Stimulated activated naive CD8-positive, alpha-beta T cell treated with anti-CD3 and anti-CD28 coated beads, Interleukin-15, Interleukin-2, amounts not matched to agents 100 U/mL and 50 U/mL, for 24 hours (primary cell): ENCODE data around the gene CRISPLD2.
"Not testable (repeated sequence)": the region's sequence is repeated elsewhere in the genome, so short reads cannot be mapped to it uniquely, and the experiment has no call there.

ENCODE experiments used
- ATAC-seq: fragments of 150-1000 bp; cut with Tn5 transposase; one replicate; pipeline ENCODE4 v1.10.0; 2021
- DNase-seq: peaks from one replicate; pipeline ENCODE4 v3.0.0; 2021

CRISPLD2 gene

DNA sequence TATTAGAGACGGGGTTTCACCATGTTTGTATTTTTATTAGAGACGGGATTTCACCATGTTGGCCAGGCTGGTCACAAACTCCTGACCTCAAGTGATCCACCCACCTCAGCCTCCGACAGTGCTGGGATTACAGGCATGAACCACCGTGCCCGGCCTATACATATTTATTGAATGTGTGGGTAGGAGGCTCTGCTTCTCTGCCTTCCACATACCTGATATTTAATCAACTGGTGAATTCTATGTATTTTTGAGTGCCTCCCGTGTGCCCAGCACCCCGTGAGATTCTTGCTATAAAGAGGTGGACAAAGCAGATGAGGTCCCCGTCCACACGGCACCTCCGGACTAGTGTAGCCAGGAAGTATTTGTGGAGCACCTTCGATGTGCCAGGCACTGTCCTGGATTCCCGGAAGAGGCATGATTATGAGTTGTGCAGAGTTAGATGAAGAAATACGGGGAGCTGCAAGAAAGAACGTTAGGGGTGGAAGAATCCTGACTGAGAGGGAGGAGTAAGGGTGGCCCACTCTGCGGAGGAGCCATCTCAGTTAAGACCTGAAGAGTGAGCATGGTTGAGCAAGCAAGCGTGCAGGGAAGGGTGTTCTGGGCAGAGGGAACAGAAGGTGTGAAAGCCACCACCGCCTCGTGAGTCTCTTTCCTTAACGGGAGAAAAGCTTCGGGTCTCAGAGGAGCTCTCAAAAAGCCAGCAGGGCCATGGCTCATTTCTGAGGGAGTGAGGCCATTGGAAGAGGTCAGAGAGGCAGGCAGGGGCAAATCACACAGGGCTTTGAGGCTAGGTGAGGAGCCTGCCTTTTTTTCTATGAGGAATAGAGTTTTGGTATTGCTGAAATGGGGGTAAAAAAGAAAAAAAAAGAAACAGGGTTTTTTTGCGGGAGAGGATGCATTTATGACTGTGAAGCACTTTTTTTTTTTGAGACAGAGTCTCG, 21.2 kb downstream of the CRISPLD2 start:
- no peak for DNase-seq
- no peak for ATAC-seq

DNA sequence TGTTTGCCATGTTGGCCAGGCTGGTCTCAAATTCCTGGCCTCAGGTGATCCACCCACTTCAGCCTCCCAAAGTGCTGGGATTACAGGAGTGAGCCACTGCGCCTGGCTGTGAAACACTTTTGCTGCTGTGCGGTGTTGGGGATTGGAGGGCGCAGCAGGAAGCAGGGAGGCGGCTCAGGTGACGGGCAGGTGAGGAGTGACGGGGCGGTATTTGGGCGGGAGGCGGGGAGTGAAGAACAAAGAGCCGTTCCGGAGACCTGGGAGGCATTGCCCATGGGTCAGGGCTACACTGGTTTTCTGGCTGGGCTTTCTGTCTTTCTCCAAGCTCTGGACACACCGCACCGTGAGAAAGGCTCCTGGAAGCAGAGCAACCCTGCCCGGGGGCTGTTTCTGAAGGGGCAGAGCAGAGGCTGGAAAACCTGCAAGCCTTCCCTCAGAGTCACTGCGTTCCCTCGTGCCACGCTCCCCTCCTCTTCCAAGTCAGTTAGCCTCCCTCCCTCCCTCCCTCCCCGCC, 22.1 kb downstream of the CRISPLD2 start:
- no peak for ATAC-seq

DNA sequence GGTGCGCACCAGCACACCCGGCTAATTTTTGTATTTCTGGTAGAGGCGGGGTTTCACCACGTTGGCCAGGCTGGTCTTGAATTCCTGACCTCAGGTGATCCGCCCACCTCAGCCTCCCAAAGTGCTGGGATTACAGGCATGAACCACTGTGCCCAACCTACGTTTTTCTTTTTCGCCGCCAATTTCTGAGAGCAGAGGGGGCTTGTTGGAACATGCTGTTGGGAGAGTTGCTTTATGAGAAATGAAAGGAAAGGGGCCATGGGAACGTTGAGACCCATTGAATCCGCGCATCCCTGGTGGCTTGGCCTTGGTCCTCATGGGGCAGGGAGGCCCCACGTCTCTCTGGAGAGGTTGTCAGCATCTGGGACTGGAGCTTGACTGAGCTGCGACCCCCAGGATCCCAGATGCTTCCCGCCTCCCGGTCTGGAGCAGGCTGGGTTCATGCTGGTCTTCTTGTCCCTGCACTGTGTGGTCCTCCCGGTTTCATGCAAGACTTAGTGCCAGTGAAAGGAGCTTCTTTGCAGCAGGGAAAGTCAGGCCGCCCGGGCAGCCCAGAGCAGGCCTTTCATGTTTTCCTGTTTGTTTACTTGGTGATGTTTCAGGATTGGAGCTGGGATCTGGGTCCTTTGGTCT, 22.8 kb downstream of the CRISPLD2 start:
- DNase-seq (no peak), ATAC-seq (no peak)

More for the DNA sequence above, 22.1 kb downstream of the CRISPLD2 start:
- no peak for DNase-seq

DNA sequence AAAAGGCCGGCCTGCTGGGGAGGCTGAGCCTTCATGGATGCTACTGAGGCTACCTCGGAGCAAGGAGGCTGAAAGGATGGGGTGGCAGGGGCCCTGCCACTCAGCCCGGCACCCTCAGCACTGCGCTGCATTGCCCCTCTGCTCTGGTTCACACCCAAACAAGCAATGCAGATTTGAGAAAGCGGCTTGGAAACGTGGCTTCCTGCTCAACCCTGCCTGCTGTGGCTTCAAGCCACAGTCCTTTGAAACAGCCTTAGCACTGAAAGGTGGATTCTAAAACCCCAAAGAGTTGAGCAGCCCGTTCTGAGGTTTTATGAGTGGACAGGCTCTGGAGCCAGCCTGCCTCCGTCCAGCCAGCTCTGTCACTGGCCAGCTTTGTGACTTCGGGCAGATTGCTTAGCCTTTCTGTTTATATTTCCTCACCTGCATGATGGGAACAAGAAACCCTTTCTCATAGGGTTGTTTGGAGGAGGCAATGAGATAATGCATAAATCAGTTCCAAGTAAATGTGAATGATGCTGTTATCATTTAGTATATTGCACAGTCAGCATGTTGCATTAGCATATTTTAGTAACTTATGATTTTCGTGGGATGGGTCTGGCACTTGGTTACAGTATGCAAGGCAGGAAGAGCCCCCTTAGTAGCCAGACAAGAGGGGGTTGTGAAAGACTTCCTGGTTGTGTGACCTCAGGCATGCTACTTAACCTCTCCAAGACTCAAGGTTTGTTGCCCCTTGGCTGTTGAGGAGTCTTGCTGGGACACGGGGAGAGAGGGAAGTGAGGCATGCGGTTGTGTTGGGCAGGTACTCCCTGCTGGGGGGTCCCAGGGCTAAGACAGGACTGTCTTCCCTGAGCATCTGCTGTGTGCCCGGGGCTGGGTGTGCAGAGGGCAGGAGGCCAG, 23.6 kb downstream of the CRISPLD2 start:
- ATAC-seq, result no peak
- DNase-seq, result no peak

DNA sequence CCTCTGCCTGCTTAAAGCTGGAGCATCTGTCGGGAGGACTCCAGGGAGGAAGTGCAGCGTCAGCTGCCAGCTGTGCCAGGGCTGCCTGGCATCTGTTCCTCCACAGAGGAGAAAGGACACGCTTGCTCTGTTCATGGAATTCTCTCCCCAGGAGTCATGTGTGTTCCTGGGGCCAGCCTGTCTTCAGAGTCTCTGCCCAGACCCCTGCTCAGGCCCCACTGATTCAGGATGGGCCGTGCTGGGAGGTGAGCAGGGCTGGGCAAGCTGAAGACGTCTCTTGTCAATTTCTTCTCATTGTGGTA, 24.2 kb downstream of the CRISPLD2 start:
- ATAC-seq, result no peak
- DNase-seq, result no peak

DNA sequence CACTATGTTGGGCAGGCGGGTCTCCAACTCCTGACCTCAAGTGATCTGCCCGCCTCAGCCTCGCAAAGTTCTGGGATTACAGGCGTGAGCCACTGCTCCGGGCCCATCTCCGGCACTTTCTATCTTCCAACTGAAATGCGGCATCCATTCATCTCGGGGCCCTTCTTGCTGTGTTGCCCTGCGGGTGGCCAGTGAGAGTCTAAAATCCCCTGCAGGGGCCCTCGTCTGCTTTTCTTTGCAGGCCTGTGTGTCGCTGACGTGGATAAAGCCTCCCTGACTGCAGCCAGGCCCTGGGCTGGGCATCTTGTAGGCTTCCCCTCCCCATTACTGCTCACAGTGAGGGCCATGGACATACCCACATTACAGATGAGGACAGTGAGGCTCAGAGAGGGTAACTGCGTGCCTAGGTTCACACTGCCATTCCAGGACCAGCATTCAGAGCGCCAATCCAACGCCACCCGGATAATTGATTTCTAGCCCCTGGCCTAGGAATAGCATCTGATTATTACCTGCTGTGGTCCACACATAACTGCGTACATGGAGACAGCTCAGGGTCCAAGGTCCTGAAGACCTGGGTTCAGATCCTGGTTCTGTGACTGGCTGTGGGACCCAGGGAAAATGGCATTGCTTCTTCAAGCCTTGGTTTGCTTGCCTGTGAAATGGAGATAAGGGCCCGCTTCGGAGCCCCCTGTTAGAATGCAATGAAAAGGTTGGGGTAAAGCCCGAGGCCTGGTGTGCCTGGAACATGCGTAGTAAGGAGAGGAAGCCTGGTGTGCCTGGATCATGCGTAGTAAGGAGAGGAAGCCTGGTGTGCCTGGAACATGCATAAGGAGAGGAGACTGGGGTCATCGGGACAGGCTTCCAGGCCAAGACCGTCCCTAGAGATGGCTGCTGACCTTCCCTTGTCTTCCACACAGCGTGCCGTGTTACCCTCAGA, 25.0 kb downstream of the CRISPLD2 start:
- DNase-seq, result no peak
- ATAC-seq, result no peak

DNA sequence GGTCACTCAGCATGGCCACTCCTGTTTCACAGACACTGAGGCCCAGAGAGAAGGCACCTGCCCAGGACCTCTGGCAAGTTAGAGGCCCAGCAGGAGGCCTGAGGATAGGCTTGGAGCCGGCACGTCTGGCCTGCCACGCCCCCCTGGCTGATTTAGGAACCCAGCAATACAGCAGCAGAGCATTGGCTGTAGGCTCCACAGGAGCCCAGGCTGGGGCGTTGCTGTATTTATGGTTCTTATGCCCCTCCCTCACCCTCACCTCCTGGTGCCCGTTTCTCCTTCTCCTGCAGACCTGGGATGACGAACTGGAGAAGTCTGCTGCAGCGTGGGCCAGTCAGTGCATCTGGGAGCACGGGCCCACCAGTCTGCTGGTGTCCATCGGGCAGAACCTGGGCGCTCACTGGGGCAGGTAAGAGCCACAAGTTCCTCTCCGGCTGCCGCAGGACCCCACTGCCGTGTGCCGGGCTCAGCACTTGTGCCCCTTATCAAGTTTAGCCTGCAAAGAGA, 25.8 kb downstream of the CRISPLD2 start:
- ATAC-seq (no peak), DNase-seq (no peak)

DNA sequence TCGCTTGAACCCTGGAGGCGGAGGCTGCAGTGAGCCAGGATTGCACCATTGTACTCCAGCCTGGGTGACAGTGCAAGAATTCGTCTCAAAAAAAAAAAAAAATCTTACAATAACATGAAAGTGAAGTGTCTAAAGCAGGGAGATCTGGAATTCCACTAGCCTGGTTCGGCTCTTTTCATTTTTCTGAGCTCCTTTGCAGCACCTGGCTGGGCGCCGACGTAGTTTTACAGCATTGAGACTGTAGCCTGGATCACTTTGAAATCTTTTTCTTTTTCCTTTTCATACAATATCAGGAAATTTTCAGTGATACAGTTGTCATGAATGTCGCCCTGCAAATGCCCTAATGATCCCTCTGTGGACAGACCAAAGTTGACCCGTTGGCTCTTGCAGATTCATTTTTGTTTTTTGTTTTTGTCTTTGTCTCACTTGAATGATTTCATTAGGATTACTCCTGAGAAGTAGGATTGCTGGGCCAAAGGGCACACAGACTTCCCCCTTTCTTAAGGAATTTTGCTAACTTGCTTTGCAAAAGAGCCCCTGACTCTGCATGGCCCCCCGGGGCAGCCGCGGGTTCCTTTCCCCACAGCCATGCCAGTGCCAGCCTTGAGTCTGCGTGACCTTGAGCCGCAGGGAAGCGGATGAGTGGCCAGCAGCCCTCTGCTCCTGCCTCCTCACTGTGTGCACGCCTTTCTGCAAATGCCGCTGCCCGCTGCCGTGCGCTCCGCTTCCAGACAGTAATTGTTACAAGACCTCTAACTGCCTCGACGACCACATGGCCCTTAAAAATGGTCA, 28.0 kb downstream of the CRISPLD2 start:
- no peak for DNase-seq
- ATAC-seq, result no peak

DNA sequence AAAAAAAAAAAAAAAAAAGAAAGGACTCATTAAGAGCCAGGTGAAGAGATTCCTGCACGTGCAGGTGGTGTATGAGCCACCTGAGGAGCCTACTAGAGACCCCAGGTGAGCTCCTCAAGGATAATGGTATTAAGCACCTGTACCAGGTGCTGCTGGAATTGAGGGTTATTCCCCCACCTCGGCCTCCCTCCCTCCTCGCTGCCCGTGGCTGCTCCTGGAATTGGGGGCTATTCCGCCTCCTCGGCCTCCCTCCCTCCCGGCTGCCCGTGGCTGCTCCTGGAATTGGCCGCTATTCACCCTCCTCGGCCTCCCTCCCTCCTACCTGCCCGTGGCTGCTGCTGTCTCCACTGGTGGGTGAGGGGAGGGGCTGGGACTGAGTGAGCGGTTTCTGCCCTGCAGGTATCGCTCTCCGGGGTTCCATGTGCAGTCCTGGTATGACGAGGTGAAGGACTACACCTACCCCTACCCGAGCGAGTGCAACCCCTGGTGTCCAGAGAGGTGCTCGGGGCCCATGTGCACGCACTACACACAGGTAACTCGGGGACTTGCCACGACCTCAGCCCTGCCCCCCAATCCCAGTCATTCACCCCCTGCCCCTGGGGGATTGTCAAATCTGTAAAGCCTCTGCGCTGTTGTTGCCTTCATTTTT, 29.3 kb downstream of the CRISPLD2 start:
- ATAC-seq, result no peak

DNA sequence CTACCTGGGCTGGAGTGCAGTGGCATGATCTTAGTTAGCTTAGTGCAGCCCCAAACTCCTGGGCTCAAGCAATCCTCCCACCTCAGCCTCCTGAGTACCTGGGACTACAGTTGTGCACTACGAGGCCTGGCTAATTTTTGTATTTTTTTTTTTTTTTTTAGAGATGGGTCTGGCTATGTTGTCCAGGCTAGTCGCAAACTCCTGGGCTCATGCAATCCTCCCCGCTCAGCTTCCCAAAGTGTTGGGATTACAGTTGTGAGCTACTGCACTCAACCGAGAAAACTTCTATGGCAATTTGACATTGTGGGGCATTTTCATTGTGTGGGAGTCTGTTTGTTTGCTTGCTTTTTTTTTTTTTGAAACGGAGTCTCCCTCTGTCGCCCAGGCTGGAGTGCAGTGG, 30.0 kb downstream of the CRISPLD2 start:
- ATAC-seq, result no peak
- DNase-seq, result no peak

More for the DNA sequence above, 29.3 kb downstream of the CRISPLD2 start:
- DNase-seq, result no peak

DNA sequence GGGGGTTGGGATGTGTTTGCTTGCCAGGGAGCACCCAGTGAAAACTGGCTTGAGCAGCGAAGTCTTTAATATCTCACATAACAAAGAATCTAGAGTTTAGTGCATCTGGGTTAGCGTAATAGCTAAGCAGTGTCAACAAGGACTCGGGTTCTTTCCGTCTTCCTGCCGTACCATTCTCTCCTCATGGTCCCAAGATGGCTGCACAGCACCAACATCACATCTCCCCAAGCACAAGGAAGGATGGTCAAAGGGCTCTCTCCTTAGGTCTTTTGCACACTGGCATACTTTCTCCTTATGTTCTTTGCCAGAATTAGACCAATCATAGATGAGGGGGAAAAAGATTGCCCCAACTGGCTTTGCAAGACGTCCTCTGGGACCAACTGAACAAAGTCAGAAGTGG, 30.9 kb downstream of the CRISPLD2 start:
- ATAC-seq, result no peak
- no peak for DNase-seq

DNA sequence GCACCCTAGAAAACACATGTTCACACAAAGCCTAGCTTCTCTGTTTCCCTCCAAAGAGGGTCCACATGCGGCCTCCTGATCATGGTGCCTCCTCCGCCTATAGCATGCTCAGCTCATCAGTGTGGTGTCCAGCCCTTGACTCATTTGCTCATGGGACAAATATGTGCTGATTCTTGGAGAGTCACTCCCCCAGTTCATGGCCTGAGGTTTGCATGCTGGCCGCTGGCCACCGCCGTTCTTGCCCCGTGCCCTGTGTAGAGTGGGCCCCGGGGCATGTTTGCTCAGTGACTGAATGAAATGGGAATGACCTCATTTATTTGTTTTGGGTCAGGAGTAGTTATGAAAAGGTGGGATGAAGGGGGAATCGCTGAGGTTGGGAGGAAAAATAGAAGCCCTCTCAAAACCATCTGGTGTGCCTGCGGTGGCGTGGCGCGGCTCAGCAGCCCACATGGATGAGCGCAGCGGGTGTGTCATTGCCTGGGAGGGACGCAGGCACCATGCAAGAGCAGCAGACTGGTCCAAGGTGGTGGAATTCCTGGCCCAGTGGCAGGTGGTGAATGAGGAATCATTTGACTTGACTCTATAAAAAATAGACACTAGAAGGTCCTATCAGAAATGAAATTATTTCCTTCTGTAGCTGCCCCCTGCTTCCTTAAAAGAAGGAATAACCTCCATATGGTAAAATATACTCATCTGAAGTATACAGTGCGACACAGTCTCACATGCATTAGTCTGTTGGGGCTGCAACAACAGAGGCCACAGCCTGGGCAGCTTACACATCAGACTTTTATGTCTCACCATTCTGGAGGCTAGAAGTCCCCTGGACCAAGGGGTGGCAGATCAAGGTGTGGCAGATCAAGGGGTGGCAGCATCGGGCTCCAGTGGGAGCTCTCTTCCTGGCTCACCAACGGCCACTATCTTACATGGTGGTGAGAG, 31.7 kb downstream of the CRISPLD2 start:
- DNase-seq (no peak), ATAC-seq (no peak)

DNA sequence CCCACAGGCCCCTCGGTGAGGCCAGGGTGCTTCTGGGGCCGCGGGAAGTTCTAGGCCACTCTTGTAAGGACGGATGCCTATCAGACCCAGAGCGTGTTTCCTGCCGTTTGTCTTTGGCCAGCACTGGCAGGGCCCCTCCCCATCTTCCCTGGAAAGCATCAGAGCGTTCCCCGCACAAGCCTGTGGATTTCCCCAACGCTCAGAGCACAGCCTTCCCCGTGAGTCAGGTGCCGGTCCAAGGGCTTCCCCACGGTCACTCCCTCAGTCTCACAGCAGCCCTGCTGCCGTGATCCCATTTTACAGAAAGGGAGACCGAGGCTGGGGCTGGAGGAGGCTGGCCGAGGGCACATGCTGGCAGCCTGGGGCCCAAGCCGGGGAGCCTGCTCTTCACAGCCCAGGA, 33.7 kb downstream of the CRISPLD2 start:
- DNase-seq, result no peak
- ATAC-seq, result no peak

DNA sequence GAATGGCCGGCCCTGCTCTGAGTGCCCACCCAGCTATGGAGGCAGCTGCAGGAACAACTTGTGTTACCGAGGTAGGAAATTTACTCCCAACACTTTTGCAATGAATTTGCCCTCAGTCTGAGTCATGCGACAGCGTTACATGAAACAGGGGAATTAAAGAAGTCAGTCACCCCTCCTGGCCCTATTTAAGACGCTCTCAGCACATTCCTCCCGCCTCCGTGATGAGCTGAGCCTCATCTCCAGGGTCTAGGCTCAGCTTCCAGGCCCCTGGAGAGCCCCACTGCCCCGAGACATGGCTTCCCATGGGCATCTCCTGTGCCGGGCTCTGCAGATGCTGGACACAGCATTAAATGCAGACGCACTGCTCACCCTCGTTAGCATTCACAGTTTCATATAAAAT, 35.0 kb downstream of the CRISPLD2 start:
- DNase-seq (no peak), ATAC-seq (no peak)

DNA sequence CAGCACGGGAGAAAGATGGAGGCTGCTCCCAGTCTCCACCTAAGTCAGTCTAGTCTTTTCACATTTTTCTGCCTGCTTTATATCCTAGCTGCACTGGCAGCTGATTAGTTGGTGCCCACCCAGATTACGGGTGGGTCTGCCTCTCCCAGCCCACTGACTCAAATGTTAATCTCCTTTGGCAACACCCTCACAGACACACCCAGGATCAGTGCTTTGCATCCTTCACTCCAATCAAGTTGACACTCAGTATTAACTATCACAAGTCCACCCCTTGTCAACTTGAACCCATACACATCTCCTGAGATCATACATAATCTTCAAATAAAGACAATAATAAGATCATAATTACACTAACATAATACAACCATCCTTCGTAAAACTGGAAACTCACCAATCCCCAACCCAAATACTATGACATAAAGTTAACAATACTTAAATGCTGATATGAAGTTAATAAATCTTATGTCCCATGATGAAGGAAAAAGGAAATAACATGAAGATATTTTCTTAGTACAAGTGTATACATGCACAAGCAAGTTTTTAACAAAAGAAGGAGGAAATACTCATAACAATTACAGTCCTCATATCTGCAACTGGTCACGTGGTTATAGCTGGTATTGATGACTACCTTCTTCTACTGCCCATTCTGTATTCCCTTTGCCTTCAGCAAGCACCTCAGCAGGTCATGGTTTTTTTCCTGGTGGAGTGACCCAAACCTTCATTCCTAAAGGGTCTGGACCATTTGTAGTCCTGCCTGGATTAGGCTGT, 35.8 kb downstream of the CRISPLD2 start:
- ATAC-seq, DNase-seq: not testable (repeated sequence)

DNA sequence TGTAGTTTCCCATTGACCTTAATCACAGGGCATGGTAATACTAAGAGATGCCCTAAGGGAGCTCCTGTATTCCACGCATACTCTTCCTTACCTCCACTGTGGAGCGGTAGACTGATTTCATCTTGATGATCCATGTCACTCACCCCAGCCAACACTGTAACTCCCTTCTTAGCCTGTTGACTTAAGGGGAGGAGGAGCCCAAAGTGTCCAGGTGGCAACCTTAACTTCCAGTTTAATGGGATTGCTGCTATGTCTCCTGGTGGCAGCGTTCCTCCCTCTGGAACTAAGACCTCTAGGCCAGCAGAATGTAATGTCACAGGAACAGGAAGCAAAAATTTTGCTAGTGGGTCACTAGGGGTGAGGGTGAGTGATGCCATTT, 36.4 kb downstream of the CRISPLD2 start:
- not testable (repeated sequence) for ATAC-seq, DNase-seq

DNA sequence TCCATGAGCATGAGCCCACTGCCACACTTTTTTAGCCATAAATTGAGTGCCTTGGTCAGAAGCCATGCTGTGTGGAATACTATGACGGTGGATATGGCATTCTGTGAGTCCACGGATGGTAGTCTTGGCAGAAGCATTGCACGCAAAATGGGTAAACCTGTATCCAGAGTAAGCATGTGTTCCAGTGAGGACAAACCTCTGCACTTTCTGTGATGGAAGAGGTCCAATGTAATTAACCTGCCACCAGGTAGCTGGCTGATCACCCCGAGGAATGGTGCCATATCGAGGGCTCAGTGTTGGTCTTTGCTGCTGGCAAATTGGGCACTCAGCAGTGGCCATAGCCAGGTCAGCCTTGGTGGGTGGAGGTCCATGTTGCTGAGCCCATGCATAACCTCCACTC, 37.0 kb downstream of the CRISPLD2 start:
- DNase-seq, ATAC-seq: not testable (repeated sequence)

DNA sequence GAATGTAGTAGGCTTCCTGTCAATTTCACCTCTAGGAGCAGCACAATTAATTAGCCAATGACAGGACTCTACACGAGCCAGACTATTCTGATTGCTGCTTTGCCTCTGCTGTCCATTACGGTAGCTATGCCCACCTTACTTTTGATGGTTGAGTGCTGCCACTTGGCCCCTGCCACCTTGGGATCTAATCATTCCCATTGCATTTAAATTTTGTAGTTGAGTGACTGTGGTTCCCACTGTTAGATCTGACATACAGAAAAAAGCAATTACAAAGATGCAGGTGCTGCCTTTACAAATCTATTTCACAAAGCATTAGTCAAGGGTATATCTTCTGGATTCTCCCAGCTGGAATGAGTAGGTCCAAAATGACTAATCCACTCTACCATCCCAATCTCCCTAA, 39.9 kb downstream of the CRISPLD2 start:
- ATAC-seq, result no peak
- DNase-seq, result no peak
